Liver (tissue), 9 donors: Measurements from ENCODE around the gene SMIM24. TPM values are rescaled to one million over a fixed set of nuclear protein-coding genes. Genes with fewer than 3 reads are reported as not detected.

Experiments used
- DNase-seq: peaks from one replicate; pipeline ENCODE4 v3.0.0-alpha.2; 2017; ENCODE audit warnings: low spot score
- H3K27ac ChIP-seq, 2 donors: one replicate each; pipeline ENCODE4 v1.7.0; 2013; ENCODE audit warnings: inconsistent platforms in 2 of 2, low read length in 2 of 2, control low read depth in 1 of 2, low read depth in 1 of 2, mild to moderate bottlenecking in 1 of 2
- H3K27me3 ChIP-seq, 4 donors: one replicate each; pipeline versions ENCODE4 v1.6.1 to v1.7.0; 2013; ENCODE audit warnings: low read length in 3 of 4, inconsistent platforms in 1 of 4, mild to moderate bottlenecking in 1 of 4, moderate library complexity in 1 of 4; ENCODE audit not compliant: control insufficient read depth in 4 of 4, insufficient read depth in 4 of 4
- H3K36me3 ChIP-seq, 4 donors: one replicate each; pipeline versions ENCODE4 v1.6.1 to v1.7.0; 2013; ENCODE audit warnings: low read length in 3 of 4, mild to moderate bottlenecking in 3 of 4, low read depth in 1 of 4, moderate library complexity in 1 of 4; ENCODE audit not compliant: control insufficient read depth in 4 of 4, insufficient read depth in 3 of 4
- H3K4me1 ChIP-seq, 4 donors: one replicate each; pipeline versions ENCODE4 v1.6.1 to v1.7.0; 2013; ENCODE audit warnings: low read length in 3 of 4, mild to moderate bottlenecking in 3 of 4, moderate library complexity in 1 of 4; ENCODE audit not compliant: control insufficient read depth in 4 of 4, insufficient read depth in 4 of 4
- H3K4me3 ChIP-seq, 3 donors: one replicate each; pipeline versions ENCODE4 v1.6.1 to v1.7.0; 2013; ENCODE audit warnings: low read length in 3 of 3, control low read depth in 1 of 3, low read depth in 1 of 3, mild to moderate bottlenecking in 1 of 3
- H3K9ac ChIP-seq, 2 donors: one replicate each; pipeline ENCODE4 v1.7.0; 2013; ENCODE audit warnings: low read length in 2 of 2, mild to moderate bottlenecking in 2 of 2, moderate library complexity in 2 of 2, control low read depth in 1 of 2, low read depth in 1 of 2
- H3K9me3 ChIP-seq, 4 donors: one replicate each; pipeline versions ENCODE4 v1.6.1 to v1.7.0; 2013; ENCODE audit warnings: low read length in 3 of 4; ENCODE audit not compliant: control insufficient read depth in 4 of 4
- ATF3 ChIP-seq: IDR thresholded peaks from 2 replicates; pipeline ENCODE4 v1.6.1; 2016; ENCODE audit warnings: antibody characterized with exemption
- CTCF ChIP-seq: fragments of 150-350 bp; IDR thresholded peaks from 2 replicates; pipeline ENCODE4 v1.5.1; 2017; ENCODE audit warnings: improper control_type of control experiment, low read depth, low read length; ENCODE audit not compliant: missing input control
- EGR1 ChIP-seq, 2 donors: IDR thresholded peaks; 2 replicates each; pipeline ENCODE4 v1.6.1; 2016 to 2018; ENCODE audit warnings: antibody characterized with exemption in 2 of 2, low read depth in 2 of 2
- FOXA1 ChIP-seq: IDR thresholded peaks from 2 replicates; pipeline ENCODE4 v1.6.1; 2016; ENCODE audit warnings: antibody characterized with exemption
- FOXA2 ChIP-seq: IDR thresholded peaks from 2 replicates; pipeline ENCODE4 v1.6.1; 2016; ENCODE audit warnings: antibody characterized with exemption
- GABPA ChIP-seq, 2 donors: IDR thresholded peaks in 1 of 2; conservative IDR thresholded peaks in 1 of 2; 2 replicates each; pipeline ENCODE4 v1.6.1; 2016; ENCODE audit warnings: antibody characterized with exemption in 2 of 2, mild to moderate bottlenecking in 1 of 2, moderate library complexity in 1 of 2
- HNF4A ChIP-seq, 2 donors: conservative IDR thresholded peaks; 2 replicates each; pipeline ENCODE4 v1.6.1; 2016; ENCODE audit warnings: antibody characterized with exemption in 2 of 2, mild to moderate bottlenecking in 2 of 2
- HNF4G ChIP-seq: IDR thresholded peaks from 2 replicates; pipeline ENCODE4 v1.6.1; 2016; ENCODE audit warnings: antibody characterized with exemption
- JUND ChIP-seq, 2 donors: IDR thresholded peaks; 2 replicates each; pipeline ENCODE4 v1.6.1; 2016; ENCODE audit warnings: antibody characterized with exemption in 2 of 2
- MAX ChIP-seq: IDR thresholded peaks from 2 replicates; pipeline ENCODE4 v1.6.1; 2016; ENCODE audit warnings: antibody characterized with exemption
- NR2F2 ChIP-seq: IDR thresholded peaks from 2 replicates; pipeline ENCODE4 v1.6.1; 2016; ENCODE audit warnings: antibody characterized with exemption
- RAD21 ChIP-seq, 2 donors: IDR thresholded peaks; 2 replicates each; pipeline ENCODE4 v1.6.1; 2016; ENCODE audit warnings: antibody characterized with exemption in 2 of 2, mild to moderate bottlenecking in 2 of 2
- REST ChIP-seq: IDR thresholded peaks from 2 replicates; pipeline ENCODE4 v1.6.1; 2016; ENCODE audit warnings: antibody characterized with exemption, mild to moderate bottlenecking
- RXRA ChIP-seq, 2 donors: IDR thresholded peaks; 2 replicates each; pipeline ENCODE4 v1.6.1; 2017 to 2018; ENCODE audit warnings: antibody characterized with exemption in 2 of 2, mild to moderate bottlenecking in 1 of 2
- SP1 ChIP-seq: IDR thresholded peaks from 2 replicates; pipeline ENCODE4 v1.6.1; 2018; ENCODE audit warnings: antibody characterized with exemption, mild to moderate bottlenecking
- TAF1 ChIP-seq: conservative IDR thresholded peaks from 2 replicates; pipeline ENCODE4 v1.6.1; 2016; ENCODE audit warnings: antibody characterized with exemption, mild to moderate bottlenecking
- YY1 ChIP-seq: IDR thresholded peaks from 2 replicates; pipeline ENCODE4 v1.6.1; 2016; ENCODE audit warnings: antibody characterized with exemption, mild to moderate bottlenecking
- ZBTB33 ChIP-seq: IDR thresholded peaks from 2 replicates; pipeline ENCODE4 v1.6.1; 2016; ENCODE audit warnings: antibody characterized with exemption
- WGBS: extraction: QIAGEN DNeasy Blood & Tissue Kit; methylation state at CpG from one replicate; pipeline ENCODE4 v1.1.7; 2013; 5-methylcytosine and 5-hydroxymethylcytosine counted together
- polyA plus RNA-seq, 2 donors: library from polyadenylated mRNA; stranded (reverse) in 1 of 2; unstranded in 1 of 2; fragments of 200-250 nt in 1 of 2; fragments of >200 nt in 1 of 2; fragmentation: Nextera tagmentation in 1 of 2; extraction: Ambion mirVana in 1 of 2; gene quantifications; one replicate each; pipeline versions ENCODE4 v1.2.1 to v1.2.3, GENCODE V29; 2013 to 2015
- total RNA-seq, 2 donors: library from RNA; depleted of rRNA; stranded (reverse); fragments of >200 nt; gene quantifications; one replicate each; pipeline ENCODE4 v1.2.3, GENCODE V29; 2014
- donor health status: healthy.
- donor health status: healthy.
- donor health status: healthy.
- donor health status: healthy.
- donor health status: healthy.

SMIM24 gene
- total and polyA plus RNA-seq, 4 donors: 0.17 to 13.7 (median 2.8) TPM

GRCh38 chr19:3522421-3523360, 42.4 kb upstream of the SMIM24 start:
- 94% methylated on average over 40 of the region's 40 CpGs for WGBS
- no peak overlapping the region for H3K27ac ChIP-seq
- TF ChIP-seq SP1: no peak
- TF ChIP-seq NR2F2: no peak
- no peak for TF ChIP-seq TAF1
- no peak for TF ChIP-seq ZBTB33
- peaks cover 4 to 28% (median 16%) of the 10 kb centered on the region in 4 donors for H3K36me3 ChIP-seq
- H3K27me3 ChIP-seq: no peaks in the 10 kb centered on the region
- H3K9ac ChIP-seq: no peak overlapping the region
- no peaks in the 10 kb centered on the region for H3K9me3 ChIP-seq
- no peak for DNase-seq
- H3K4me3 ChIP-seq: no peak overlapping the region
- H3K4me1 ChIP-seq: peaks cover 6 to 28% (median 15%) of the 10 kb centered on the region in 4 donors

- no peak for DNase-seq
- Histone ChIP-seq H3K9ac (no peak overlapping the region), H3K36me3 (peaks cover 3 to 14% (median 11%) of the 10 kb centered on the region in 4 donors), H3K27me3 (no peaks in the 10 kb centered on the region), H3K9me3 (no peaks in the 10 kb centered on the region), H3K4me3 (no peak overlapping the region), H3K27ac (no peak overlapping the region), H3K4me1 (peaks cover 17 to 41% (median 27%) of the 10 kb centered on the region in 4 donors)
- no peak for TF ChIP-seq RXRA (IDR thresholded peaks at IDR 0.05)
- TF ChIP-seq FOXA2: no peak
- TF ChIP-seq CTCF: no peak
- TF ChIP-seq RAD21 (IDR thresholded peaks at IDR 0.05): no peak
- no peak for TF ChIP-seq REST
- no peak for TF ChIP-seq YY1
- no peak for TF ChIP-seq MAX
- no peak for TF ChIP-seq ZBTB33
- TF ChIP-seq EGR1 (IDR thresholded peaks at IDR 0.05; ENCODE audit: low read depth in 2 of 2): no peak
- no peak for TF ChIP-seq FOXA1
- no peak for TF ChIP-seq HNF4A (conservative IDR thresholded peaks at IDR 0.05)
- no peak for TF ChIP-seq JUND (IDR thresholded peaks at IDR 0.05)
- no peak for TF ChIP-seq ATF3
- no peak for TF ChIP-seq GABPA (IDR thresholded peaks at IDR 0.05 in 1 of 2, conservative IDR thresholded peaks at IDR 0.05 in 1 of 2)
- TF ChIP-seq NR2F2: no peak
- no peak for TF ChIP-seq SP1
- TF ChIP-seq HNF4G: no peak
- no peak for TF ChIP-seq TAF1
- WGBS: 80% methylated on average over 7 of the region's 7 CpGs
Observed at GRCh38 chr19:3521104-3521445, 40.8 kb upstream of the SMIM24 start.
